ENCODE results near the gene PCDHB9. TPM values are rescaled to one million over a fixed set of nuclear protein-coding genes. Genes with fewer than 3 reads are reported as not detected.

Gene PCDHB9
- total and polyA plus RNA-seq, 2 of the 8 experiments (the other 6 are each of a cell fraction or from before 2014, with no cell fraction given): 0.68 to 1.6 TPM

- Histone ChIP-seq H3K23ac (ENCODE audit: insufficient read length) (no peak overlapping the region), H2AK5ac (ENCODE audit: low read depth, low read length) (no peak overlapping the region), H3K4ac (replicated peaks; ENCODE audit: insufficient read length, low read depth, low read length) (no peak overlapping the region), H2BK5ac (ENCODE audit: low read depth, low read length) (no peak overlapping the region), H3K56ac (replicated peaks; ENCODE audit: insufficient read length, low read depth, low read length) (no peak overlapping the region), H4K91ac (replicated peaks; ENCODE audit: insufficient read length, low read length) (no peak overlapping the region), H4K5ac (ENCODE audit: insufficient read length, low read depth, low read length) (no peak overlapping the region), H2BK20ac (ENCODE audit: low read length) (no peak overlapping the region), H3K79me2 (ENCODE audit: control insufficient read depth in 1 of 2, insufficient read depth in 2 of 2, low read length in 2 of 2) (no peaks in the 10 kb centered on the region), H3K79me1 (ENCODE audit: low read depth, low read length) (no peaks in the 10 kb centered on the region), H3K23me2 (ENCODE audit: low read depth, low read length) (no peaks in the 10 kb centered on the region), H3K4me2 (ENCODE audit: insufficient read depth in 1 of 2, low read depth in 2 of 2, low read length in 2 of 2) (no peak overlapping the region), H3K36me3 (ENCODE audit: control insufficient read depth in 2 of 4, insufficient read depth in 4 of 4, low read length in 3 of 4) (no peaks in the 10 kb centered on the region), H2BK15ac (ENCODE audit: low read length) (no peak overlapping the region), H3K27me3 (replicated peaks in 1 of 4; ENCODE audit: control insufficient read depth in 3 of 4, extremely low read depth in 1 of 4, insufficient read depth in 3 of 4, low read length in 3 of 4) (no peaks in the 10 kb centered on the region), H2BK12ac (ENCODE audit: low read depth, low read length) (no peak overlapping the region), H3K9me3 (ENCODE audit: insufficient read depth in 2 of 2, low read depth in 1 of 2, low read length in 1 of 2) (no peaks in the 10 kb centered on the region; a peak in 1 of 4 replicates), H4K20me1 (replicated peaks in 1 of 2; ENCODE audit: control insufficient read depth in 1 of 2, insufficient read depth in 2 of 2, low read length in 2 of 2) (no peaks in the 10 kb centered on the region), H3K27ac (ENCODE audit: low read depth, low read length) (no peak overlapping the region), H2AFZ (ENCODE audit: low read length) (no peak overlapping the region), H2BK120ac (replicated peaks; ENCODE audit: low read depth, low read length) (no peak overlapping the region), H4K8ac (ENCODE audit: extremely low read depth, insufficient read depth, low read length) (no peak overlapping the region), H3K18ac (ENCODE audit: extremely low read depth, low read length) (no peak overlapping the region), H3K4me1 (replicated peaks in 1 of 4; ENCODE audit: control insufficient read depth in 3 of 4, insufficient read depth in 4 of 4, low read length in 3 of 4) (no peaks in the 10 kb centered on the region), H3K4me3 (ENCODE audit: extremely low read depth in 1 of 4, insufficient read depth in 2 of 4, low read depth in 3 of 4, low read length in 4 of 4) (no peak overlapping the region), H3K14ac (ENCODE audit: insufficient read length) (no peak overlapping the region), H3K9ac (replicated peaks in 1 of 4; ENCODE audit: extremely low read depth in 1 of 4, low read depth in 3 of 4, low read length in 3 of 4) (no peak overlapping the region)
- POLR2A ChIA-PET (ENCODE audit: partially characterized antibody): no interaction called here
- DNase-seq (ENCODE audit: low read depth in 1 of 2, low spot score in 2 of 2) (no peak), FAIRE-seq (no peak)
- WGBS, 2 experiments (ENCODE audit: extremely low coverage in 1 of 2, insufficient coverage in 1 of 2, insufficient read length in 1 of 2, insufficient replicate concordance in 2 of 2, low coverage in 1 of 2, low lambda C conversion rate in 2 of 2, missing lambda C conversion rate in 1 of 2): 87% methylated on average over 1 of the region's 1 CpG; no CpG with 5 or more reads in 1 of the 2 experiments
- CTCF ChIA-PET (ENCODE audit: partially characterized antibody): interaction anchor here (1.1 to 3.4 kb wide), 4 partner anchors 11 to 233 kb away, joined by 3 to 44 read pairs (median 22); partner anchors contain the start of genes PCDHB10, PCDHB14 and PCDHGA10
- TF ChIP-seq HDAC6 (IDR thresholded peaks at IDR 0.05; ENCODE audit: low read depth, low read length): no peak
- no peak for TF ChIP-seq NRF1 (IDR thresholded peaks at IDR 0.05; ENCODE audit: low read depth, low read length)
- TF ChIP-seq POU5F1 (IDR thresholded peaks at IDR 0.05; ENCODE audit: low read depth, low read length): no peak
- TF ChIP-seq BRCA1 (IDR thresholded peaks at IDR 0.05; ENCODE audit: low read depth, low read length): no peak
- TF ChIP-seq SP2 (IDR thresholded peaks at IDR 0.05; ENCODE audit: low read length): no peak
- no peak for TF ChIP-seq BACH1 (IDR thresholded peaks at IDR 0.05; ENCODE audit: low read length)
- TF ChIP-seq ASH2L (IDR thresholded peaks at IDR 0.05; ENCODE audit: low read length): no peak
- no peak for TF ChIP-seq EZH2 (IDR thresholded peaks at IDR 0.05; ENCODE audit: low read depth, low read length, severe bottlenecking)
- TF ChIP-seq MAX (IDR thresholded peaks at IDR 0.05): no peak
- no peak for TF ChIP-seq EP300 (IDR thresholded peaks at IDR 0.05; ENCODE audit: borderline replicate concordance in 1 of 2, low read depth in 2 of 2, low read length in 2 of 2)
- no peak for TF ChIP-seq CHD1 (IDR thresholded peaks at IDR 0.05; ENCODE audit: low read depth, low read length)
- TF ChIP-seq NANOG (IDR thresholded peaks at IDR 0.05; ENCODE audit: insufficient read depth, low read depth, low read length, poor library complexity, severe bottlenecking): no peak
- no peak for TF ChIP-seq CTBP2 (IDR thresholded peaks at IDR 0.05; ENCODE audit: borderline replicate concordance, insufficient read depth, insufficient read length, low read length)
- no peak for TF ChIP-seq GTF2F1 (IDR thresholded peaks at IDR 0.05; ENCODE audit: borderline replicate concordance, low read depth, low read length)
These were observed 6.6 kb upstream of the PCDHB9 start for GRCh38 chr5:141180313-141180712.
